HG03354 (cell line): ENCODE data around the gene CD164L2.

Experiments used
- ATAC-seq: cut with Tn5 transposase; IDR thresholded peaks from one replicate; pipeline ENCODE4 v1.9.1; 2021; ENCODE audit warnings: mild to moderate bottlenecking; ENCODE audit not compliant: unreplicated experiment, poor library complexity, severe bottlenecking

CD164L2 gene

GRCh38 chr1:27366113-27366410 is 17.1 kb downstream of the CD164L2 start:
- peak; percentile 43 for ATAC-seq

- peak; percentile 51 for ATAC-seq
Measured at GRCh38 chr1:27365372-27366112, 17.6 kb downstream of the CD164L2 start.

- peak; percentile 35 for ATAC-seq
Measured at GRCh38 chr1:27364696-27365371, 18.3 kb downstream of the CD164L2 start.

- ATAC-seq = no peak
Measured at GRCh38 chr1:27363766-27364695, 19.1 kb downstream of the CD164L2 start.

- ATAC-seq = no peak
Measured at GRCh38 chr1:27361553-27361952, 21.6 kb downstream of the CD164L2 start.

GRCh38 chr1:27361044-27361402 is 22.1 kb downstream of the CD164L2 start:
- no peak for ATAC-seq

- ATAC-seq = no peak
Measured at GRCh38 chr1:27360159-27361043, 22.7 kb downstream of the CD164L2 start.

- no peak for ATAC-seq
Measured at GRCh38 chr1:27359822-27360158, 23.3 kb downstream of the CD164L2 start.

- no peak for ATAC-seq
Measured at GRCh38 chr1:27358928-27359313, 24.2 kb downstream of the CD164L2 start.

GRCh38 chr1:27358038-27358927 is 24.9 kb downstream of the CD164L2 start:
- ATAC-seq = no peak

GRCh38 chr1:27357281-27358037 is 25.7 kb downstream of the CD164L2 start:
- ATAC-seq = peak; percentile 63

GRCh38 chr1:27356619-27357280 is 26.4 kb downstream of the CD164L2 start:
- ATAC-seq = no peak

GRCh38 chr1:27356277-27356618 is 26.9 kb downstream of the CD164L2 start:
- ATAC-seq = no peak

- no peak for ATAC-seq
Measured at GRCh38 chr1:27355683-27356082, 27.4 kb downstream of the CD164L2 start.

- ATAC-seq = no peak
Measured at GRCh38 chr1:27353629-27354028, 29.5 kb downstream of the CD164L2 start.

GRCh38 chr1:27353166-27353565 is 30.0 kb downstream of the CD164L2 start:
- ATAC-seq = no peak

GRCh38 chr1:27351541-27352107 is 31.5 kb downstream of the CD164L2 start:
- no peak for ATAC-seq
